Sigmoid colon (tissue), 4 donors: ENCODE results near the gene TAF6.

Experiments used
- EP300 ChIP-seq, 4 donors: sonication (generic); formaldehyde crosslinking; IDR thresholded peaks; one replicate each; pipeline ENCODE4 v1.6.1; 2017; ENCODE audit warnings: antibody characterized with exemption in 4 of 4
- POLR2A ChIP-seq, 2 donors: fragments of 450-650 bp; IDR thresholded peaks; one replicate each; pipeline ENCODE4 v1.6.1; 2016; ENCODE audit warnings: antibody characterized with exemption in 2 of 2, mild to moderate bottlenecking in 2 of 2, moderate library complexity in 2 of 2
- TF ChIP-seq, protein P1 (sequence below), 4 experiments: fragments of 450-650 bp in 3 of 4; fragments of 200-600 bp in 1 of 4; IDR thresholded peaks; one replicate each; pipeline ENCODE4 v1.5.1; 2016 to 2019; ENCODE audit warnings: antibody characterized with exemption in 4 of 4, mild to moderate bottlenecking in 3 of 4, moderate library complexity in 2 of 4

DNA sequence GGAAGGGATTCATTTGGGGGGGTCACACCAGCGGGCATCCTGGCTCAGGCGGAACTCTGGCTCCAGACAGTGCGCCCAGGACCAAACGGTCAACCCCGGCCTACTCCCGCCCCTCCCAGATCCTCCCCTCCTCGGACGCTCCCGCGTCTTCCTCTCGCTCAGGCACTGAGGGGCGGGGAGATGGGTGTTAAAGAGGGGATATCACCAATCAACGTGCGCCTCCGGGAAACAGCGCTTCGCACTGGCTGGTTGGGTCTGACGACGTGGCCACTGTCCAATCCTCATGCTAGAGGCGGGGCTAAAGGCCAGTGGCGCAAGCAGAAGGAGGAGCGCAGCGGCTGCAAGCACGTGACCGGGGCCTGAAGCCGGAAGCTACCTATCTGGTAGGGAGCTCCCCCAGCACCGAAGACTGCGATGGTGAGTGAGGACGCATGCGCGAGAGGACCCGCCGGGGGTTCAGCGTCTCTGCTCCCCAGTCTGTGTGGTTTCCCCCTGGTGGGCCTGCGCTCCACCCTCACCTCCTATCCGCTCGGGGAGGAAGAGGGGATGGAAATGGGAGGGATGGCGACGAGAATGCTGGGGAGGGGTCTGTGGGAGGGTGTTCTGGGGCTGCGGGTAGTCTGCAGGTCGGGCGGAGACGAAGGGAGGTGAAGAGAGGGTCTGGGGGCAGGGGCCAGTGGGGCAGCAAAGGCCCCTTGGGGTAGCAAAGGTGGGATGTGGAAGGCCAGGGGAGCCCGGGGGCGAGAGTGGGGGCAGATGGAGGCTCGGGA lies 29.6 kb upstream of the TAF6 start, which contains the start of gene LAMTOR4:
- TF ChIP-seq EP300 (IDR thresholded peaks at IDR 0.05) = no peak
- TF ChIP-seq POLR2A (IDR thresholded peaks at IDR 0.05) = peak; percentile 31 to 71
- TF ChIP-seq, protein P1, sequence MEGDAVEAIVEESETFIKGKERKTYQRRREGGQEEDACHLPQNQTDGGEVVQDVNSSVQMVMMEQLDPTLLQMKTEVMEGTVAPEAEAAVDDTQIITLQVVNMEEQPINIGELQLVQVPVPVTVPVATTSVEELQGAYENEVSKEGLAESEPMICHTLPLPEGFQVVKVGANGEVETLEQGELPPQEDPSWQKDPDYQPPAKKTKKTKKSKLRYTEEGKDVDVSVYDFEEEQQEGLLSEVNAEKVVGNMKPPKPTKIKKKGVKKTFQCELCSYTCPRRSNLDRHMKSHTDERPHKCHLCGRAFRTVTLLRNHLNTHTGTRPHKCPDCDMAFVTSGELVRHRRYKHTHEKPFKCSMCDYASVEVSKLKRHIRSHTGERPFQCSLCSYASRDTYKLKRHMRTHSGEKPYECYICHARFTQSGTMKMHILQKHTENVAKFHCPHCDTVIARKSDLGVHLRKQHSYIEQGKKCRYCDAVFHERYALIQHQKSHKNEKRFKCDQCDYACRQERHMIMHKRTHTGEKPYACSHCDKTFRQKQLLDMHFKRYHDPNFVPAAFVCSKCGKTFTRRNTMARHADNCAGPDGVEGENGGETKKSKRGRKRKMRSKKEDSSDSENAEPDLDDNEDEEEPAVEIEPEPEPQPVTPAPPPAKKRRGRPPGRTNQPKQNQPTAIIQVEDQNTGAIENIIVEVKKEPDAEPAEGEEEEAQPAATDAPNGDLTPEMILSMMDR (IDR thresholded peaks at IDR 0.05) = no peak
